WERI-Rb-1 (cell line): Measurements from ENCODE around the gene SIX5.

ENCODE experiments used
- DNase-seq: peaks from one replicate; pipeline ENCODE4 v3.0.0-alpha.2; 2020
- H3K27ac ChIP-seq: fragments of 250-450 bp; sonication (Bioruptor Pico); 2 replicates; pipeline ENCODE4 v1.5.1; 2020; ENCODE audit warnings: mild to moderate bottlenecking, moderate library complexity
- H3K27me3 ChIP-seq: fragments of 250-450 bp; sonication (Bioruptor Pico); 2 replicates; pipeline ENCODE4 v1.5.1; 2021; ENCODE audit warnings: mild to moderate bottlenecking, low read depth, moderate library complexity; ENCODE audit not compliant: insufficient read depth, severe bottlenecking
- H3K36me3 ChIP-seq: fragments of 250-450 bp; sonication (Bioruptor Pico); 2 replicates; pipeline ENCODE4 v1.5.1; 2020; ENCODE audit warnings: mild to moderate bottlenecking, moderate library complexity
- H3K4me3 ChIP-seq: 2 replicates; pipeline ENCODE4 v1.5.1; 2011; ENCODE audit warnings: low read depth, mild to moderate bottlenecking, control low read depth, low read length
- H3K9me3 ChIP-seq: fragments of 250-450 bp; sonication (Bioruptor Pico); 2 replicates; pipeline ENCODE4 v1.5.1; 2021; ENCODE audit warnings: mild to moderate bottlenecking, moderate library complexity; ENCODE audit not compliant: severe bottlenecking
- TF ChIP-seq, protein P1 (sequence below): IDR thresholded peaks from 2 replicates; pipeline ENCODE4 v1.5.1; 2011; ENCODE audit warnings: low read depth, mild to moderate bottlenecking, control low read depth, inconsistent platforms, low read length

SIX5 gene

DNA sequence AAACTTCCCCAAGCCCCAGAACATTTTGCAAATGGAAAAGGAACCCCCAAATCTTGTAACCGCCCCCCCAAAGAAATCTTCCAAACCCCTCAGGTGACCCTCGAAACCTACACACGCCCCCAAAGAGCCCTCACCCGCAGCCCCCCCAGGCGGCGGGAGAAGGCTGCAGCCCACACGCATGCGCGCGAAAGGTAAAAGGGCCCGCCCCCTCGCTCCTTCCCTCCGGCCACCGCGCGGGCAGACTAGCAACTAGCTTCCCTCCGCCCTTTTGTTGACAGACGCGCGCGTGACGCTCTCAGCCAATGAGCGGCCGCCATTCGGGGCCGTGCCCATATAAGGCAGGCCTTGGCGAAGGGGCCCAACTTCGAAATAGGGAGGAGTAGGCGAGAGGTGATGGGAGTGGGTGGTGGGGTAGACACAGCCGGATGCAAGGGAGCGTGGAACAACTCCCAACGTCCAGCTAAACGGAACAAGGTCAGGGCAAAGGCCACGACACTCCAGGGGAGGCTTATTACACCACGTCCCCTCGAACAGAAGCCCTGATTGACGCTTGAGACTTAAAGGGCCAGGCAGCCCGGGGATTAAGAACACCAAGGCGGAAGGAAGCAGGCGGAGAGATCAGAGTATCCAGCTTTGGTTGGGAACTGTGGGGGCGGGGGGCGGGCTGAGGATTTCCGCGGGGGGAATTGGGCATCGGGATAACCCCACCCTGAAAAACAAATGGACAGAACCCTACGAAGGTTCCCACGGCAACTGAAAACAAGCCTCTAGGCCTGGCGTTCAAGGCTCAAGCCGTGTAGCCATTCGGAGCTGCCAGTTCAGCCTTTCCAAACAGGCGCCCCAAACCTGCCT is 51.7 kb downstream of the SIX5 start:
- Histone ChIP-seq H3K27me3 (no peaks in the 10 kb centered on the region), H3K9me3 (no peaks in the 10 kb centered on the region), H3K36me3 (peaks cover 23% of the 10 kb centered on the region), H3K27ac (peak overlapping the region; percentile 77), H3K4me3 (peak overlapping the region; percentile 95)
- DNase-seq, result peak; percentile 99
- TF ChIP-seq, protein P1, sequence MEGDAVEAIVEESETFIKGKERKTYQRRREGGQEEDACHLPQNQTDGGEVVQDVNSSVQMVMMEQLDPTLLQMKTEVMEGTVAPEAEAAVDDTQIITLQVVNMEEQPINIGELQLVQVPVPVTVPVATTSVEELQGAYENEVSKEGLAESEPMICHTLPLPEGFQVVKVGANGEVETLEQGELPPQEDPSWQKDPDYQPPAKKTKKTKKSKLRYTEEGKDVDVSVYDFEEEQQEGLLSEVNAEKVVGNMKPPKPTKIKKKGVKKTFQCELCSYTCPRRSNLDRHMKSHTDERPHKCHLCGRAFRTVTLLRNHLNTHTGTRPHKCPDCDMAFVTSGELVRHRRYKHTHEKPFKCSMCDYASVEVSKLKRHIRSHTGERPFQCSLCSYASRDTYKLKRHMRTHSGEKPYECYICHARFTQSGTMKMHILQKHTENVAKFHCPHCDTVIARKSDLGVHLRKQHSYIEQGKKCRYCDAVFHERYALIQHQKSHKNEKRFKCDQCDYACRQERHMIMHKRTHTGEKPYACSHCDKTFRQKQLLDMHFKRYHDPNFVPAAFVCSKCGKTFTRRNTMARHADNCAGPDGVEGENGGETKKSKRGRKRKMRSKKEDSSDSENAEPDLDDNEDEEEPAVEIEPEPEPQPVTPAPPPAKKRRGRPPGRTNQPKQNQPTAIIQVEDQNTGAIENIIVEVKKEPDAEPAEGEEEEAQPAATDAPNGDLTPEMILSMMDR, result 0 out of 2 replicates have a peak, but pooled peaks have one; percentile 2

DNA sequence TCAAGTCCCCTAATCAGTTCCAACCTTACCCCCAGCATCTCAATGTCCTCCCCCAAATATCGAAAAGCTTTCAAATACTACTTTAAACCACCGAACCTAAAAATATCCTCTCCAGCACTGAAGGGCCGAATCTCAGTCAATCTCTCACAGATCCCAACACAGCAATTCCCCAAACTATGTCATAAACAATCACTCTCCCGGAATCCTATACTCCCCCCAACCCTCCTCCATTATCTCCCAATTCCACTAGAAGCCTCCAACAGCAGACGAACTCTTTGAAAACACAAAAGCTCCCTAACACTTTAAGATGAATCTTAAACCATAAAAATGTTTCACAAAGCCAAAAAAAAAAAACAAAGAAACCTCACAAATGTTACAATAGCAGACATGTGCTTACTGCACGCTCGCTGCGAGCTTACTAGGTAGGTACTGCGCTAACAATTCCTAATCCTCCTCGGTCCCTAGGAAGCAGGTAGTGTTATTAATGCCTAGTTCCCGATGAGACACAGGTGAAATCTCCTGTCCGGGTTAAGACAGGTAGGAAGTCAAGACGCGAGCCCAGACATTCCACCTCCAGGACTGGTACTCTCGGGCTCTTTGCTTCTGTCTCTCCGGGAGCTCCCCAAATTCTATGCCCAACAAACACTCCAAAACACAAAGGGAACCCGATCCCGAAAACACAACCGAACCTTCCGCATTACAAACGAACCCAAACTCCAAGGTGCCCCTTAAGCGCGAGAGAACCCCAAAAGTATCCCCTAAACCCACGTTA is 52.5 kb downstream of the SIX5 start:
- Histone ChIP-seq H3K27me3 (no peaks in the 10 kb centered on the region), H3K4me3 (peak overlapping the region; percentile 95), H3K36me3 (peaks cover 24% of the 10 kb centered on the region), H3K9me3 (no peaks in the 10 kb centered on the region), H3K27ac (peak overlapping the region; percentile 77)
- no peak for DNase-seq
- TF ChIP-seq, protein P1, result no peak

DNA sequence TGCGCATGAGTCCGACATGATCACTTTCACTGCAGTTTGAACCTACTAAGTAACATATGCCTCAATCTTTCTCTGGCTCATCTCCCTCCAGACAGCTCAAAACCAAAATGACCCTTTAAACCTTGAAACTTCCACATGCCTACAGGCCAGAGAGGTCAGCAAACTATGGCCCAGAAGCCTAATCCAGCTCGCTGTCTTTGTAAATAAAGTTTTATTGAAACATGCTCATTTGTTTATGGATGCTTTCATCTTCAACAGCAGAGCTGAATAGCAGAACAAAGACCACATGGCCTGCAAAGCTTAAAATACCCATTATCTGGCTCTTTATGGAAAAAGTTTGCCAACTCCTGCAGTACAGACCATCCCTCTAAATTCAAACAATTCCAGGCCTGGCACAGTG is 53.9 kb downstream of the SIX5 start:
- no peak overlapping the region for H3K4me3 ChIP-seq
- no peak for DNase-seq
- no peak overlapping the region for H3K27ac ChIP-seq
- no peaks in the 10 kb centered on the region for H3K27me3 ChIP-seq
- TF ChIP-seq, protein P1, result no peak
- H3K36me3 ChIP-seq, result peaks cover 22% of the 10 kb centered on the region
- no peaks in the 10 kb centered on the region for H3K9me3 ChIP-seq
